HL-60 (cell line): ENCODE data around the gene ADAMTS17.

Experiments used
- DNase-seq, 2 experiments: peaks; one replicate each; pipeline ENCODE4 v3.0.0-alpha.2; 2010 to 2020; ENCODE audit warnings: low read depth in 1 of 2, low spot score in 1 of 2
- H3K27ac ChIP-seq: fragments of 250-450 bp; sonication (Bioruptor Pico); replicated peaks from 2 replicates; pipeline ENCODE4 v1.5.1; 2020; ENCODE audit warnings: mild to moderate bottlenecking, moderate library complexity
- H3K27me3 ChIP-seq: fragments of 250-450 bp; sonication (Bioruptor Pico); 2 replicates; pipeline ENCODE4 v1.5.1; 2021; ENCODE audit warnings: mild to moderate bottlenecking, moderate library complexity; ENCODE audit not compliant: insufficient read depth, poor library complexity, severe bottlenecking
- H3K4me3 ChIP-seq: replicated peaks from 2 replicates; pipeline ENCODE4 v1.5.1; 2011; ENCODE audit warnings: mild to moderate bottlenecking, control low read depth, low read length; ENCODE audit not compliant: insufficient read depth
- CTCF ChIP-seq: IDR thresholded peaks from one replicate; pipeline ENCODE4 v1.5.1; 2011; ENCODE audit warnings: low read length, control low read depth, inconsistent platforms; ENCODE audit not compliant: insufficient read depth
- GABPA ChIP-seq: IDR thresholded peaks from 2 replicates; pipeline ENCODE4 v1.6.1; 2012; ENCODE audit warnings: low read depth
- POLR2AphosphoS5 ChIP-seq: IDR thresholded peaks from 2 replicates; pipeline ENCODE4 v1.6.1; 2012; ENCODE audit warnings: low read depth
- SPI1 ChIP-seq: IDR thresholded peaks from 2 replicates; pipeline ENCODE4 v1.6.1; 2012; ENCODE audit warnings: low read depth, mild to moderate bottlenecking, borderline replicate concordance
- TF ChIP-seq, protein P1 (sequence below): IDR thresholded peaks from 2 replicates; pipeline ENCODE4 v1.6.1; 2012; ENCODE audit warnings: low read depth; ENCODE audit not compliant: insufficient replicate concordance

ADAMTS17 gene

DNA sequence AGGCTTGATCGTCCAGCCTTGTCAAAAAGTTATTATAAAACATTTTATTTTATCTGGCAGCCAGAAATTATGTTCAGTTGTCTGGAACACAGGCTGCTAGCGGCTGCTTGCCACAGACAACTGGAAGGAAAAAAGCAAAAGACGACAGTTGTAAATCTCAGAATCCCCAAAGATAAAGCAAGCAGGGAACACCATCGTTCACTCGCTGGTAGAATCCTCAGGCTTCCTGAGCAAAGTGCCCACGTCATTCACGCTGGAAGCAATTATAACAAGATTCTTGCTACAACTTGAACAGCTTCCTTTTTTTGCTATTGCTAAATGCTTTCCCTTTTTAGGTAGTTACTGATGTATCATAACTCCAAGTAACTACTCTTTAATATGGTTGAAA, 33.6 kb downstream of the ADAMTS17 start:
- Histone ChIP-seq H3K4me3 (no peak overlapping the region), H3K27ac (no peak overlapping the region), H3K27me3 (no peaks in the 10 kb centered on the region)
- TF ChIP-seq GABPA (no peak), CTCF (no peak), SPI1 (no peak), POLR2AphosphoS5 (no peak)
- TF ChIP-seq, protein P1, sequence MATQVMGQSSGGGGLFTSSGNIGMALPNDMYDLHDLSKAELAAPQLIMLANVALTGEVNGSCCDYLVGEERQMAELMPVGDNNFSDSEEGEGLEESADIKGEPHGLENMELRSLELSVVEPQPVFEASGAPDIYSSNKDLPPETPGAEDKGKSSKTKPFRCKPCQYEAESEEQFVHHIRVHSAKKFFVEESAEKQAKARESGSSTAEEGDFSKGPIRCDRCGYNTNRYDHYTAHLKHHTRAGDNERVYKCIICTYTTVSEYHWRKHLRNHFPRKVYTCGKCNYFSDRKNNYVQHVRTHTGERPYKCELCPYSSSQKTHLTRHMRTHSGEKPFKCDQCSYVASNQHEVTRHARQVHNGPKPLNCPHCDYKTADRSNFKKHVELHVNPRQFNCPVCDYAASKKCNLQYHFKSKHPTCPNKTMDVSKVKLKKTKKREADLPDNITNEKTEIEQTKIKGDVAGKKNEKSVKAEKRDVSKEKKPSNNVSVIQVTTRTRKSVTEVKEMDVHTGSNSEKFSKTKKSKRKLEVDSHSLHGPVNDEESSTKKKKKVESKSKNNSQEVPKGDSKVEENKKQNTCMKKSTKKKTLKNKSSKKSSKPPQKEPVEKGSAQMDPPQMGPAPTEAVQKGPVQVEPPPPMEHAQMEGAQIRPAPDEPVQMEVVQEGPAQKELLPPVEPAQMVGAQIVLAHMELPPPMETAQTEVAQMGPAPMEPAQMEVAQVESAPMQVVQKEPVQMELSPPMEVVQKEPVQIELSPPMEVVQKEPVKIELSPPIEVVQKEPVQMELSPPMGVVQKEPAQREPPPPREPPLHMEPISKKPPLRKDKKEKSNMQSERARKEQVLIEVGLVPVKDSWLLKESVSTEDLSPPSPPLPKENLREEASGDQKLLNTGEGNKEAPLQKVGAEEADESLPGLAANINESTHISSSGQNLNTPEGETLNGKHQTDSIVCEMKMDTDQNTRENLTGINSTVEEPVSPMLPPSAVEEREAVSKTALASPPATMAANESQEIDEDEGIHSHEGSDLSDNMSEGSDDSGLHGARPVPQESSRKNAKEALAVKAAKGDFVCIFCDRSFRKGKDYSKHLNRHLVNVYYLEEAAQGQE, result no peak
- peak in 1 of 2 experiments; percentile 51 for DNase-seq

- Histone ChIP-seq H3K27me3 (no peaks in the 10 kb centered on the region), H3K27ac (no peak overlapping the region)
These were observed 34.2 kb downstream of the ADAMTS17 start for GRCh38 chr15:100307241-100308212.

GRCh38 chr15:100306098-100306497, 35.7 kb downstream of the ADAMTS17 start:
- no peak for DNase-seq
- TF ChIP-seq POLR2AphosphoS5, result no peak
- no peak for TF ChIP-seq SPI1
- Histone ChIP-seq H3K27ac (no peak overlapping the region), H3K27me3 (no peaks in the 10 kb centered on the region), H3K4me3 (no peak overlapping the region)

More at GRCh38 chr15:100307241-100308212, 34.2 kb downstream of the ADAMTS17 start:
- H3K4me3 ChIP-seq, result no peak overlapping the region
- DNase-seq, result no peak
- TF ChIP-seq, protein P1, result no peak
- TF ChIP-seq CTCF, result no peak
- no peak for TF ChIP-seq POLR2AphosphoS5
- no peak for TF ChIP-seq GABPA
- no peak for TF ChIP-seq SPI1

- no peak for DNase-seq
- TF ChIP-seq, protein P1, result no peak
- TF ChIP-seq POLR2AphosphoS5 (no peak), GABPA (no peak), CTCF (no peak), SPI1 (no peak)
- H3K27ac ChIP-seq, result no peak overlapping the region
- H3K4me3 ChIP-seq, result no peak overlapping the region
- H3K27me3 ChIP-seq, result no peaks in the 10 kb centered on the region
These were observed 39.8 kb downstream of the ADAMTS17 start for GRCh38 chr15:100301910-100302431.
